Endothelial cell of hepatic sinusoid (primary cell): ENCODE measurements around the gene COL1A2.

Experiments
- in situ Hi-C: cut with HindIII; loops from 2 replicates; pipeline ENCODE4 v1.10.0; 2017; ENCODE audit warnings: low sequenced_read_pairs

Gene COL1A2

GRCh38 chr7:94382132-94382531 lies 12.6 kb upstream of the COL1A2 start:
- in situ Hi-C loops, result no loop called here

DNA sequence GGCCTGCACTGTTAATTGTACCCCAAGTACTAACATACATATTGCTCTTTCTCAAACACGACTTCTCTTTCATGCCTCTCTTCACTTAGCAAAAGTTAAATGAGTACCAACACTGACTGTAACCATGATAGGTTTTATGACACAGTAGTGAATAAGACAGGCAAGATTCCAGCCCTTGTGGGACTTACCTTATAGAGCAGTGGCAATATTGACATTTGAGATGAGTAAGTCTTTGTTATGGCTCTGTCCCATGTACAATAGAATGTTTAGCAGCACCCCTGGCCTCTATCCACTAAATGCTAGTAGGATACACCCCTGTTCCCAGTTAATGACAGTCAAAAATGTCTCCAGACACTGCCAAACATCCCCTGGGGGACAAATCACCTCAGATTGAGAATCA lies 11.9 kb upstream of the COL1A2 start:
- in situ Hi-C loops, result no loop called here

DNA sequence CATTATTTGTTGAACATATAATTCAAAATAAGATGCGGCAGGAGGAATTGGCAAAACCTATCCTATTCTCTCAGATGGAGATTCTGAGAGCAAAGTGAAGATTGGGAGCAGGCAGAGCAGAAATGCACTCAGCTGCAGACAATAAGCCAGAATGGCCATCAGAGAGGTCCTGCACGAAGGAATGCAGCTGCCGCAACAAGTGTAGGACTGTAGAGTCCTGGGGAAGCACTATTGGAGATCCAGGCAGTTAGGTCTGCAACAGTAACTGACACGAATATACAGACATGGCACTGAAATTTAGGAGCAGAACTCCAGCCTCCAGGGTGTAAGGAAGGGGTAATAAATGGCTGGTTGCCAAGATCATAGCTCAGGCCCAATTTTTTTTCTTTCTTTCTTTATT lies 10.4 kb upstream of the COL1A2 start:
- in situ Hi-C loops, result no loop called here

- in situ Hi-C loops, result no loop called here
These were observed 8.3 kb upstream of the COL1A2 start for GRCh38 chr7:94386416-94386815.

DNA sequence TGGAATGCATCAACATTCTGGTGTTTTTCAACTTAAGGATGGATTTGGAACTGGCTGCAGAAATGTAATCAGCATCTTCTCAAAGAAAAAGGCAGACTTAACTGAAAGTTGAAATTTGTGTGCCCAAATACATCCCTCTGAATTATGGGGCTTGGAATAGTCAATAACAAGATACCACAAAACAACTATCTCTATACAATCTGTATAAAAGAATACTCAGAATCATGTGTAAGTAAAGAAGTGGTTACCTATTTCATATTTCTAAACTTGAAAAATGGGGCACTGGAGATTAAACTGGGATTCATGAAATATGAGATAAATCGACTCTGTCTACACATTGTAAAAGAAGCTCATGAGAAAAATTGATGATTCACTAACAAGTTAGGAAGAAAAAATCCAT lies 6.2 kb upstream of the COL1A2 start:
- in situ Hi-C loops, result no loop called here

GRCh38 chr7:94389381-94389780 lies 5.3 kb upstream of the COL1A2 start:
- in situ Hi-C loops, result no loop called here

DNA sequence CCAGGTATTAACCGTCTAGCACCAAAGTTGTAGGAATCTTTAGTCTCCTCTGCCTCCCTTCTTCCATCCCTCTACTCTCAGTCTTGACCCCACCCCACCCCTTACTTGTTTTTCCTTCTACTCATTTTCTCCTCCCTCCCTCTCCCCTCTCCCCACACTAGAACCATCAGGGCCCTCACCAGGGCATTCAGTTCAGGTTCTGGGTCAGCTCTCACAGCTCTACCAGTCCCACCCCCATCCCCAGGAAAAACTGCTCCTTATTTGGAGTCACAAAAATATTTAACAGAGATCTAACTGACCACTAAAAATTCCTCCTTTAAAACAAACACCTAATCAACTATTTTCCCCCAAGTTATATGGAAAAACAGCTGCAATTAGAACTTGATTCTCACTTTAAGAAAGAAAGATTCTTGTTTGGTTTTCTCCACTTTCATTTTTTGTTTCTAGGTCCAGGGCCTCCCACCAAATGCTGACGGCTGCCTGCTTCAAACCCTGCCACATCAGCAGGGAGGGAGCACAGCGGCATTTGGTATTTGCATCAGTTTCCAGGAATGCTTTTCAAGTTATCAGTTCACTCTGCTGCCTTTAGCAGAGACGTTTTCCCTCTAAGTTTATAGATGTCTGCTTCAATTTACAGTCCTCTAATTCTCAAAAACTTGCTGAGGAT lies 2.8 kb upstream of the COL1A2 start:
- in situ Hi-C loops, result no loop called here

DNA sequence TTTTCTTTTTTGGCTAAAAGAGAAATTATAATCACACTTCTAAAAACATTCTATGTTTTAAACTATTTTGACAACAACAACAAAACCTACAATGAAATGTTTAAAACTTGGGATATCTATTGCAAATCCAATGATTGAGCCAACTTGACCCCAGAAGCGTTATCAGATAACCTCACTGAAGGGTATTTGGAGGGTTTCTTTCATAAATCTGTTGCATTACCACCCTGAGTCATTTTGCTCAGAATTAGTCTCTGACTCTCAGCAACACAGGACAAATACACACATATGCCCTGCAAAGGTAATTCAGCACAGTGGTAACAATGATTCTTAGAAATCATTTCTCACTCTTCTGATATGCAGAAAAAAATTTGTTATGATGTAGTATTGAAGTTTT lies 2.3 kb upstream of the COL1A2 start:
- in situ Hi-C loops, result no loop called here

DNA sequence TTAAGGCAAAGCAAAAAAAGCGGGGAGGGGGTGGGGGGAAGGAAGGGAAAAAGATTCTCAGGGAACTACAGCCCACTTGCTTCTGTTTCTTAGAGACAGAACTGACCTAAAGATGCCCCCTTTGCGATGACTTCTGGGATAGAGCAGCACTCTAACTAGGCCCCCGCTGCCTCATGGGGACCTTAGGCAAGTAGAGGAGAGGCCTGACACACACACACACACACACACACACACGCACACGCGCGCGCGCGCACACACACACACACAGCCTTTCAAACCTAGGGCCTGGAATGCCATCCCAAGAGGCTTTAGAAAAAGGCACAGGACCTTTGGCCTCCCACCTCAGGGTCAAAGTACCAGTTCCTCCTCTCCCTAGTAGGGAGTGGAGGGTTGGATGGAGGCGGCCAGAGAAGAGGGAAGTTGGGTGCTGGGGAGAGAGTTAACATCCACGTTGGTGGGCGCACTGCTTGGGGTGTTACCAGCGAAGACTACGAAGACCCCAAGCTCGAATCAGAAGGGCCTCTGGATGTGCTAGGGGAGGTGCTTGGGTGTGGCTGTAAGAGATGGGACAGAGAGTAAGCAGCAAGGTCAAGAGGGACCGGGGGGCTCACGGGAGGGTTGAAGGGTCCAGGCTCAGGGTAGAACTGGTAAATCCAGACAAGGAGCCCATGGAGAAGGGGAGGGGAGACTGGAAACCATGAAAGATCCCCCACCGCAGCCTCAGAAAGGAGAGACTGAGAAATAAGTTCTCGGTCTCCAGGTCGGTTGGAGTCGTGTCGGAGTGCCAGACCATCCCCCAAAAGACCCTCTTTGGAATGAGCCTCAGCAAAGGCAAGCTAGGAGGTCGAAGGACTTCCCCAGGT lies 1.2 kb upstream of the COL1A2 start:
- in situ Hi-C loops, result no loop called here

- in situ Hi-C loops, result no loop called here
These were observed 622 bp upstream of the COL1A2 start for GRCh38 chr7:94394109-94394436.

GRCh38 chr7:94395141-94396036 lies 694 bp downstream of the COL1A2 start:
- in situ Hi-C loops, result no loop called here

- in situ Hi-C loops, result no loop called here
These were observed 1.3 kb downstream of the COL1A2 start for GRCh38 chr7:94396037-94396431.

GRCh38 chr7:94396596-94396995 lies 1.9 kb downstream of the COL1A2 start:
- in situ Hi-C loops, result no loop called here

- in situ Hi-C loops, result no loop called here
These were observed 3.0 kb downstream of the COL1A2 start for GRCh38 chr7:94397722-94398121.

GRCh38 chr7:94398841-94399240 lies 4.1 kb downstream of the COL1A2 start:
- in situ Hi-C loops, result no loop called here

DNA sequence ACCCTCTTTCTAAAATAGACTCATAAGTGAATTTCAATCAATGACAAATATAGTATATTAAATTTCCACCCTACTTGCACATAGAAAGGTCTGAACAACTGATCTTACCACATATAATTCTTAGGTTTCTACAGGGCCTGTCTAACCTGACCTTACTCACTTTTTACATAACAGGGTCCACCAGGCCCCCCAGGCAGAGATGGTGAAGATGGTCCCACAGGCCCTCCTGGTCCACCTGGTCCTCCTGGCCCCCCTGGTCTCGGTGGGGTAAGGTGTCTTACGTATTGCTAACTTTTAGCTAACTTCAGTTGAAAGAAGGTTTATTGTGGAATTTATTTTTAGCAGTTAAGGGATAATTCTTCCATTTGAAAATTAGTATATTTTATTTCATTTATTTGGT lies 5.3 kb downstream of the COL1A2 start:
- in situ Hi-C loops, result loop anchor here (5.0 to 10.0 kb wide), 2 partner anchors 48 to 115 kb away; no protein-coding TSS in a partner anchor

- in situ Hi-C loops, result loop anchor here (5.0 to 10.0 kb wide), 2 partner anchors 49 to 116 kb away; no protein-coding TSS in a partner anchor
These were observed 6.1 kb downstream of the COL1A2 start for GRCh38 chr7:94400643-94401427.

- in situ Hi-C loops, result loop anchor here (5.0 to 10.0 kb wide), 2 partner anchors 49 to 117 kb away; no protein-coding TSS in a partner anchor
These were observed 6.7 kb downstream of the COL1A2 start for GRCh38 chr7:94401428-94401814.

GRCh38 chr7:94403546-94403945 lies 8.9 kb downstream of the COL1A2 start:
- in situ Hi-C loops, result loop anchor here (5.0 to 10.0 kb wide), 2 partner anchors 51 to 119 kb away; no protein-coding TSS in a partner anchor

DNA sequence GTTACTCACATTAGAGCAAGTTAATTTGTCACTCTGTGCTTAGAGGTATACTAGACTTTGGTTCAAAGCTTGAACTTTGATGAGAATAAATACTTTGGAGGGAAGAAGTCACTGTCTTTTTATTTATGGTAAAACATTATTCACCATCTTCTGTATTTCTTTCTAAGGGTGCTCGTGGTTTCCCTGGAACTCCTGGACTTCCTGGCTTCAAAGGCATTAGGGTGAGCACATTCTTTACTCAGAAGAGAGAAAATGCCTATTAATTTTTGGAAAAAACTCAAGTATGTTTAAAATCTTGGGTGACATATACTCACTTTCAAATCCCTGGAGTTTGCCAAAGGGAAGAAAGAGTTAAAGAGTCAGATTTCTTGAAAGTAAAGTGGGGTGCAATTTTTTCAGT lies 10.8 kb downstream of the COL1A2 start:
- in situ Hi-C loops, result loop anchor here (10.0 kb wide), 1 partner anchor 121 kb away; no protein-coding TSS in a partner anchor
